Measurements from ENCODE around the gene PITPNM3.

DNA sequence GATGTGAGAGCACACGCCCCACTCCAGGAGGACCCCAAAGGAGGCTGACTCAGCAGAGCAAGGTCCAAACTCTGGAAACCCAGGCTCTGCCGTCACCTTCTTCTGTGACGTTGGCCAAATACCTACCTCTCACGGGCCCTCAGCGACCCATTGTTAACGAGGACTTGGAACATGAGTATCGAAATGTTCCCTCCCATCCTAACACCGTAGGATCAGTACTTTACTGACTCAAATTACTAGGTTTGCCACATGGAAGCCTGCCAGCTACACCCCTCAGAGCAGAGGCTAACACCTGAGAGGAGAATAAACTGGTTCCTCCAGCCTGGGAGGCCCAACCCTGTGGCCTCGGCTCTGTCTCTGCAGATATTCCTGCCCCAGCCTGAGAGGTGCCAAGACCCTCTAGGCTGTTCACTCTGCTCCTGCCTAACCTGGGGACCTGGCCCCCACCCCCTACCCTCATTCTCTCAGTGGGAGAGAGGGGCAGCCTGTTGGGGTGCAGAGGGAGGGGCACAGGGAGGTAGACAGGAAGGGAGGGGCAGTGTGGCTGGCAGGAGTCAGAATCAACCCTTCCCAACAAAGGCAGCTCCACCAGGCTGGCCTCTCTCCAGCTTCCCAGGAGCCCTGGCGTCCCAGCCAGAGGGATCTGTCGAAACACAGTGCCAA lies 4.4 kb downstream of the PITPNM3 start:
- TF ChIP-seq, protein P1, sequence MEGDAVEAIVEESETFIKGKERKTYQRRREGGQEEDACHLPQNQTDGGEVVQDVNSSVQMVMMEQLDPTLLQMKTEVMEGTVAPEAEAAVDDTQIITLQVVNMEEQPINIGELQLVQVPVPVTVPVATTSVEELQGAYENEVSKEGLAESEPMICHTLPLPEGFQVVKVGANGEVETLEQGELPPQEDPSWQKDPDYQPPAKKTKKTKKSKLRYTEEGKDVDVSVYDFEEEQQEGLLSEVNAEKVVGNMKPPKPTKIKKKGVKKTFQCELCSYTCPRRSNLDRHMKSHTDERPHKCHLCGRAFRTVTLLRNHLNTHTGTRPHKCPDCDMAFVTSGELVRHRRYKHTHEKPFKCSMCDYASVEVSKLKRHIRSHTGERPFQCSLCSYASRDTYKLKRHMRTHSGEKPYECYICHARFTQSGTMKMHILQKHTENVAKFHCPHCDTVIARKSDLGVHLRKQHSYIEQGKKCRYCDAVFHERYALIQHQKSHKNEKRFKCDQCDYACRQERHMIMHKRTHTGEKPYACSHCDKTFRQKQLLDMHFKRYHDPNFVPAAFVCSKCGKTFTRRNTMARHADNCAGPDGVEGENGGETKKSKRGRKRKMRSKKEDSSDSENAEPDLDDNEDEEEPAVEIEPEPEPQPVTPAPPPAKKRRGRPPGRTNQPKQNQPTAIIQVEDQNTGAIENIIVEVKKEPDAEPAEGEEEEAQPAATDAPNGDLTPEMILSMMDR (IDR thresholded peaks at IDR 0.05) = no peak
- TF ChIP-seq POLR2A (IDR thresholded peaks at IDR 0.05) = no peak
- TF ChIP-seq EP300 (IDR thresholded peaks at IDR 0.05) = no peak
- no peak for TF ChIP-seq POLR2AphosphoS5 (IDR thresholded peaks at IDR 0.05)

All from gastroesophageal sphincter (tissue), 3 donors.